CD14-positive monocyte (primary cell): Measurements from ENCODE around the gene TMEM120B. TPM values are rescaled to one million over a fixed set of nuclear protein-coding genes. Genes with fewer than 3 reads are reported as not detected.

Experiments
- DNase-seq, 3 donors: peaks; one replicate each; pipeline ENCODE4 v3.0.0-alpha.2; 2011 to 2022
- H2AFZ ChIP-seq: 2 replicates; pipeline ENCODE4 v1.6.0; 2012; ENCODE audit warnings: mild to moderate bottlenecking, low read depth, low read length, inconsistent platforms; ENCODE audit not compliant: insufficient read depth, poor library complexity, severe bottlenecking
- H3K27ac ChIP-seq, 2 donors: 1 replicate in 1 of 2; 2 replicates in 1 of 2; pipeline ENCODE4 v1.5.1; 2012 to 2013; ENCODE audit warnings: low read length in 2 of 2, control low read depth in 1 of 2, inconsistent platforms in 1 of 2, low read depth in 1 of 2, mild to moderate bottlenecking in 1 of 2
- H3K27me3 ChIP-seq, 2 donors: one replicate each; pipeline versions ENCODE4 v1.6.0 to v1.6.1; 2011 to 2013; ENCODE audit warnings: low read length in 2 of 2; ENCODE audit not compliant: control insufficient read depth in 2 of 2, insufficient read depth in 2 of 2
- H3K36me3 ChIP-seq, 2 donors: replicated peaks in 1 of 2; 1 replicate in 1 of 2; 2 replicates in 1 of 2; pipeline versions ENCODE4 v1.5.1 to v1.6.1; 2012 to 2013; ENCODE audit warnings: low read length in 2 of 2, control low read depth in 1 of 2, inconsistent platforms in 1 of 2, mild to moderate bottlenecking in 1 of 2; ENCODE audit not compliant: insufficient read depth in 2 of 2, control insufficient read depth in 1 of 2
- H3K4me1 ChIP-seq, 2 donors: 1 replicate in 1 of 2; 2 replicates in 1 of 2; pipeline versions ENCODE4 v1.5.1 to v1.6.1; 2012 to 2013; ENCODE audit warnings: low read length in 2 of 2, control low read depth in 1 of 2, inconsistent platforms in 1 of 2, mild to moderate bottlenecking in 1 of 2, moderate library complexity in 1 of 2; ENCODE audit not compliant: insufficient read depth in 2 of 2, control insufficient read depth in 1 of 2
- H3K4me2 ChIP-seq: replicated peaks from 2 replicates; pipeline ENCODE3; 2012; ENCODE audit warnings: low read length, moderate library complexity, mild to moderate bottlenecking; ENCODE audit not compliant: poor library complexity, severe bottlenecking; ENCODE audit errors: extremely low read depth
- H3K4me3 ChIP-seq, 3 experiments: fragments of 200-600 bp in 1 of 3; sonication (generic) in 1 of 3; replicated peaks in 1 of 3; 1 replicate in 2 of 3; 2 replicates in 1 of 3; pipeline ENCODE4 v1.5.1; 2011 to 2013; ENCODE audit warnings: low read length in 3 of 3, mild to moderate bottlenecking in 3 of 3, control low read depth in 2 of 3, low read depth in 2 of 3, inconsistent platforms in 1 of 3, moderate library complexity in 1 of 3
- H3K79me2 ChIP-seq: 2 replicates; pipeline ENCODE4 v1.6.0; 2012; ENCODE audit warnings: mild to moderate bottlenecking, control low read depth, inconsistent platforms, low read length, moderate library complexity; ENCODE audit not compliant: insufficient read depth
- H3K9ac ChIP-seq: 2 replicates; pipeline ENCODE4 v1.6.0; 2017; ENCODE audit warnings: low read length, mild to moderate bottlenecking; ENCODE audit not compliant: insufficient read depth, poor library complexity, severe bottlenecking
- H3K9me3 ChIP-seq, 2 donors: replicated peaks in 1 of 2; 1 replicate in 1 of 2; 2 replicates in 1 of 2; pipeline versions ENCODE4 v1.5.1 to v1.6.1; 2012 to 2013; ENCODE audit warnings: low read length in 2 of 2, control low read depth in 1 of 2; ENCODE audit not compliant: control insufficient read depth in 1 of 2, insufficient read depth in 1 of 2
- H4K20me1 ChIP-seq: 2 replicates; pipeline ENCODE4 v1.6.0; 2012; ENCODE audit warnings: mild to moderate bottlenecking, low read length, control low read depth, moderate library complexity; ENCODE audit not compliant: insufficient read depth
- H3K27ac Mint-ChIP-seq, 7 donors: one replicate each; pipeline ENCODE4 v1.8.0; 2020; ENCODE audit warnings: mild to moderate bottlenecking in 7 of 7, mixed read lengths in 7 of 7, moderate library complexity in 6 of 7, inconsistent platforms in 2 of 7
- H3K27me3 Mint-ChIP-seq, 3 donors: one replicate each; pipeline ENCODE4 v1.8.0; 2021 to 2022; ENCODE audit warnings: low read depth in 3 of 3, mild to moderate bottlenecking in 3 of 3, mixed read lengths in 3 of 3, moderate library complexity in 3 of 3, inconsistent platforms in 1 of 3
- H3K36me3 Mint-ChIP-seq, 2 donors: one replicate each; pipeline ENCODE4 v1.8.0; 2020; ENCODE audit warnings: mixed read lengths in 2 of 2, inconsistent platforms in 1 of 2, mild to moderate bottlenecking in 1 of 2
- H3K4me1 Mint-ChIP-seq: one replicate; pipeline ENCODE4 v1.8.0; 2020; ENCODE audit warnings: mild to moderate bottlenecking, mixed read lengths
- H3K4me3 Mint-ChIP-seq, 2 donors: one replicate each; pipeline ENCODE4 v1.8.0; 2020; ENCODE audit warnings: mild to moderate bottlenecking in 2 of 2, mixed read lengths in 2 of 2, moderate library complexity in 1 of 2
- H3K9me3 Mint-ChIP-seq, 7 donors: one replicate each; pipeline ENCODE4 v1.8.0; 2020 to 2022; ENCODE audit warnings: mixed read lengths in 7 of 7, mild to moderate bottlenecking in 6 of 7, moderate library complexity in 6 of 7, inconsistent platforms in 2 of 7
- WGBS: methylation state at CpG from one replicate; pipeline ENCODE4 v1.1.5; 2013; ENCODE audit warnings: missing lambda C conversion rate; ENCODE audit not compliant: insufficient coverage; 5-methylcytosine and 5-hydroxymethylcytosine counted together
- intact Hi-C, 2 donors: fragments of 100-400 bp; cut with micrococcal nuclease; formaldehyde crosslinking; loops; one replicate each; pipeline versions ENCODE4 v1.15.0 to v1.15.1; 2023
- polyA plus RNA-seq, 3 donors: library from polyadenylated mRNA; depleted of rRNA in 1 of 3; unstranded in 2 of 3; stranded (reverse) in 1 of 3; fragments of 300-500 nt in 2 of 3; fragments of >200 nt in 1 of 3; fragmentation: Illumina TruSeq in 2 of 3; gene quantifications; 1 replicate in 2 of 3; 2 replicates in 1 of 3; pipeline ENCODE4 v1.2.3, GENCODE V29; 2012 to 2021
- TF ChIP-seq, protein P1 (sequence below): fragments of 200-600 bp; IDR thresholded peaks from one replicate; pipeline ENCODE4 v1.8.0; 2022; ENCODE audit warnings: antibody characterized with exemption, mild to moderate bottlenecking

TMEM120B gene
- polyA plus RNA-seq, 3 donors, result 0.65 to 2.4 (median 1.1) TPM

DNA sequence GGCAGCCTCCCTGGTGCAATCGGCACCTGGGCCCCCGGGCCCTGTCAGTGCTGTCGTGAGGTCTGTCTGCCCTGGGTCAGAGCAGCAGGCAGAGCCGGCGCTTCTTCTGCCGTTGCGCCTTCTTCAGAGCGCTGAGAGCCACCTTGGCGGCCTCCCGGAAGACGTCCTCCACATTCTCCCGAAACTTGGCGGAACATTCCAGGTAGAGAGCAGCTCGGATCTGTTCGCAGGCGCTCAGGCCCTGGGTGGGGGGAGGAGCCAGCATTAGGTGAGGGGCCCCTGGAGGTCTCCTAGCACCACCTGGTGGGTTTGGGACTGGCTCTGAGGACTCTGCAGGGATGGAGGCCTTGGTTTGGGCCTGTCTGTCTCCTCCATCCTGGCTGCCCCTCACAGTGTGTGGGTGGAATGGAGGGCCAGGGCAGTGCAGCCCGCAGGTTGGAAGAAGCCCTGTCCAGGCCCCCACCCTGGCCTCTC, 66.9 kb downstream of the TMEM120B start:
- Histone ChIP-seq H3K36me3 (peaks cover 24 to 31% of the 10 kb centered on the region in 2 donors), H4K20me1 (peaks cover 13% of the 10 kb centered on the region), H3K4me3 (no peak overlapping the region), H2AFZ (no peak overlapping the region), H3K79me2 (no peaks in the 10 kb centered on the region), H3K27me3 (no peaks in the 10 kb centered on the region), H3K9ac (no peak overlapping the region), H3K9me3 (no peaks in the 10 kb centered on the region), H3K27ac (no peak overlapping the region), H3K4me2 (no peak overlapping the region), H3K4me1 (peaks cover 18 to 26% of the 10 kb centered on the region in 2 donors)
- intact Hi-C loops, result loop anchor here (5.0 to 10.0 kb wide), 2 partner anchors 33 to 285 kb away; no protein-coding TSS in a partner anchor
- Mint-ChIP-seq H3K36me3 (peaks cover 34 to 36% of the 10 kb centered on the region in 2 donors), H3K27me3 (peaks cover 0 to 1% (median 0%) of the 10 kb centered on the region in 3 donors), H3K27ac (no peak overlapping the region), H3K4me3 (no peak overlapping the region), H3K4me1 (peaks cover 26% of the 10 kb centered on the region), H3K9me3 (no peaks in the 10 kb centered on the region)
- no peak for DNase-seq
- 99% methylated on average over 16 of the region's 17 CpGs for WGBS
- TF ChIP-seq, protein P1, sequence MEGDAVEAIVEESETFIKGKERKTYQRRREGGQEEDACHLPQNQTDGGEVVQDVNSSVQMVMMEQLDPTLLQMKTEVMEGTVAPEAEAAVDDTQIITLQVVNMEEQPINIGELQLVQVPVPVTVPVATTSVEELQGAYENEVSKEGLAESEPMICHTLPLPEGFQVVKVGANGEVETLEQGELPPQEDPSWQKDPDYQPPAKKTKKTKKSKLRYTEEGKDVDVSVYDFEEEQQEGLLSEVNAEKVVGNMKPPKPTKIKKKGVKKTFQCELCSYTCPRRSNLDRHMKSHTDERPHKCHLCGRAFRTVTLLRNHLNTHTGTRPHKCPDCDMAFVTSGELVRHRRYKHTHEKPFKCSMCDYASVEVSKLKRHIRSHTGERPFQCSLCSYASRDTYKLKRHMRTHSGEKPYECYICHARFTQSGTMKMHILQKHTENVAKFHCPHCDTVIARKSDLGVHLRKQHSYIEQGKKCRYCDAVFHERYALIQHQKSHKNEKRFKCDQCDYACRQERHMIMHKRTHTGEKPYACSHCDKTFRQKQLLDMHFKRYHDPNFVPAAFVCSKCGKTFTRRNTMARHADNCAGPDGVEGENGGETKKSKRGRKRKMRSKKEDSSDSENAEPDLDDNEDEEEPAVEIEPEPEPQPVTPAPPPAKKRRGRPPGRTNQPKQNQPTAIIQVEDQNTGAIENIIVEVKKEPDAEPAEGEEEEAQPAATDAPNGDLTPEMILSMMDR, result no peak

DNA sequence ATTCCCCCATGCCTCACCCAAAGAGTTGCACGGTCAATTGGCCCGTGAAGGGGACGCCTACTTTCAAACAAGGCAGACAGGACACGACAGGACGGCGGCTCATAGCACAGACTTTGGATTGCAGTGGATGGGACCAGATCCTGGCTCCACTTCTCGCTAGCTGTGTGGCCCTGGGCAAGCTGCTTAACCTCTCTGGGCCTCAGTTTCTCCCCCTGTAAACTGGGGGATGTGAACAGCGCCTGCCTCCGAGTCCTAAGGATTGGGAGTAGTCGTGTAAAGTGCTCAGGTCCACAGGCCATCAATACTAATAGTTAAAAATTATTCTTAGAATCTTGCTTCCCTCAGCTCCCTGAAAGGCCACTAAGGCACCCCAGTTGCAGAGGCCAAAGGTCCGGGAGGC, 67.9 kb downstream of the TMEM120B start:
- Histone ChIP-seq H3K79me2 (no peaks in the 10 kb centered on the region), H2AFZ (no peak overlapping the region), H3K4me1 (peaks cover 18 to 26% of the 10 kb centered on the region in 2 donors), H3K27ac (no peak overlapping the region), H3K36me3 (peaks cover 24 to 31% of the 10 kb centered on the region in 2 donors), H4K20me1 (peaks cover 13% of the 10 kb centered on the region), H3K4me2 (no peak overlapping the region), H3K9me3 (no peaks in the 10 kb centered on the region), H3K9ac (no peak overlapping the region), H3K27me3 (no peaks in the 10 kb centered on the region), H3K4me3 (no peak overlapping the region)
- TF ChIP-seq, protein P1, result no peak
- Mint-ChIP-seq H3K27me3 (peaks cover 0 to 1% (median 0%) of the 10 kb centered on the region in 3 donors), H3K27ac (peak overlapping the region in 2 of 7 donors; percentile 26 to 51), H3K4me1 (peaks cover 32% of the 10 kb centered on the region), H3K4me3 (no peak overlapping the region), H3K9me3 (no peaks in the 10 kb centered on the region), H3K36me3 (peaks cover 36 to 41% of the 10 kb centered on the region in 2 donors)
- intact Hi-C loops, result no loop called here
- 98% methylated on average over 9 of the region's 11 CpGs for WGBS
- DNase-seq, result no peak
